HepG2 (cell line): ENCODE data around the gene PPP6R2. TPM values are rescaled to one million over a fixed set of nuclear protein-coding genes. Genes with fewer than 3 reads are reported as not detected.

Source experiments
- ATAC-seq: fragments of 200-7000 bp; cut with Tn5 transposase; 3 replicates; pipeline ENCODE4 v1.9.1; 2020; ENCODE audit warnings: mild to moderate bottlenecking, moderate library complexity
- BruUV-seq: library from RNA; stranded (reverse); fragments of 400-500 nt; replicated peaks from 2 replicates; lab custom pipeline; 2021; lab: Mats Ljungman, UMichigan
- CTCF ChIA-PET: fragments of 300-600 bp; formaldehyde crosslinking; extraction: SDS; loops from one replicate; lab custom pipeline; 2021; ENCODE audit warnings: low total read pairs, inconsistent platforms, low intra/inter-chr PET ratio; lab: Yijun Ruan, JAX
- POLR2A ChIA-PET: fragments of 350-600 bp; sonication (Branson Sonifier 250); formaldehyde crosslinking; loops from one replicate; lab custom pipeline; 2020; ENCODE audit warnings: antibody characterized with exemption, inconsistent platforms; lab: Yijun Ruan, JAX
- DNase-seq: peaks from one replicate; pipeline ENCODE4 v3.0.0-alpha.2; 2015; ENCODE audit warnings: low spot score
- FAIRE-seq: peaks from 3 replicates; lab custom pipeline; 2011; peaks lifted over from hg19 to GRCh38; lab: Jason Lieb, UNC
- H2AFZ ChIP-seq: one replicate; pipeline ENCODE4 v1.6.1; 2011; ENCODE audit warnings: low read length, inconsistent platforms
- H3K27ac ChIP-seq: fragments of 300-600 bp; 3 replicates; pipeline ENCODE4 v1.8.0; 2011; ENCODE audit warnings: mixed run types, mild to moderate bottlenecking, mixed read lengths, low read length, inconsistent platforms; ENCODE audit not compliant: insufficient read depth; ENCODE audit errors: extremely low read length
- H3K27me3 ChIP-seq, 2 experiments: fragments of 200-600 bp in 1 of 2; 2 replicates in 1 of 2; 3 replicates in 1 of 2; pipeline versions ENCODE4 v1.6.0 to v1.8.0; 2011; ENCODE audit warnings: low read length in 2 of 2, mild to moderate bottlenecking in 2 of 2, moderate library complexity in 2 of 2, inconsistent platforms in 1 of 2; ENCODE audit not compliant: insufficient read depth in 2 of 2, control insufficient read depth in 1 of 2
- H3K36me3 ChIP-seq, 2 experiments: fragments of 200-600 bp in 1 of 2; replicated peaks in 1 of 2; 2 replicates in 1 of 2; 3 replicates in 1 of 2; pipeline versions ENCODE4 v1.5.1 to v1.8.0; 2011; ENCODE audit warnings: low read length in 2 of 2, inconsistent platforms in 1 of 2; ENCODE audit not compliant: insufficient read depth in 2 of 2, control insufficient read depth in 1 of 2
- H3K4me1 ChIP-seq: 2 replicates; pipeline ENCODE4 v1.5.1; 2012; ENCODE audit warnings: low read length, inconsistent platforms; ENCODE audit not compliant: insufficient read depth
- H3K4me2 ChIP-seq: 2 replicates; pipeline ENCODE4 v1.6.0; 2011; ENCODE audit warnings: low read depth, low read length, inconsistent platforms
- H3K4me3 ChIP-seq, 3 experiments: fragments of 200-600 bp in 1 of 3; sonication (generic), shearing (Covaris generic) in 1 of 3; replicated peaks in 1 of 3; 2 replicates each; pipeline ENCODE4 v1.5.1; 2011 to 2016; ENCODE audit warnings: low read length in 3 of 3, inconsistent platforms in 2 of 3, low read depth in 2 of 3, mild to moderate bottlenecking in 2 of 3, control low read depth in 1 of 3, mixed read lengths in 1 of 3; ENCODE audit not compliant: insufficient read depth in 1 of 3
- H3K79me2 ChIP-seq: one replicate; pipeline ENCODE4 v1.6.1; 2011; ENCODE audit warnings: low read length, inconsistent platforms; ENCODE audit not compliant: insufficient read depth
- H3K9ac ChIP-seq: 2 replicates; pipeline ENCODE4 v1.6.0; 2011; ENCODE audit warnings: mild to moderate bottlenecking, low read depth, low read length, inconsistent platforms; ENCODE audit not compliant: insufficient read depth
- H3K9me3 ChIP-seq: 2 replicates; pipeline ENCODE4 v1.5.1; 2012; ENCODE audit warnings: mild to moderate bottlenecking, low read length
- H4K20me1 ChIP-seq: 2 replicates; pipeline ENCODE4 v1.6.0; 2011; ENCODE audit warnings: inconsistent platforms, mild to moderate bottlenecking, low read length, moderate library complexity; ENCODE audit not compliant: insufficient read depth
- ERF ChIP-seq: IDR thresholded peaks from 2 replicates; pipeline ENCODE4 v1.6.1; 2018; ENCODE audit warnings: missing biosample characterization, missing genetic modification reagents
- HNF1B ChIP-seq: sonication (generic); formaldehyde crosslinking; IDR thresholded peaks from 2 replicates; pipeline ENCODE4 v1.5.1; 2020; ENCODE audit warnings: mild to moderate bottlenecking, moderate library complexity, missing genetic modification reagents
- IKZF5 ChIP-seq: IDR thresholded peaks from 2 replicates; pipeline ENCODE4 v1.6.1; 2018; ENCODE audit warnings: missing genetic modification reagents, mild to moderate bottlenecking, missing compliant biosample characterization
- KLF16 ChIP-seq, 2 experiments: sonication (generic) in 1 of 2; formaldehyde crosslinking in 1 of 2; IDR thresholded peaks; 2 replicates each; pipeline versions ENCODE4 v1.6.1 to v1.8.0; 2016 to 2023; ENCODE audit warnings: missing genetic modification reagents in 2 of 2, missing compliant biosample characterization in 1 of 2
- MAFF ChIP-seq: IDR thresholded peaks from 2 replicates; pipeline ENCODE4 v1.6.1; 2011; ENCODE audit warnings: low read depth, low read length, improper control_type of control experiment
- MAFK ChIP-seq, 2 experiments: IDR thresholded peaks in 1 of 2; conservative IDR thresholded peaks in 1 of 2; 2 replicates each; pipeline ENCODE4 v1.6.1; 2011; ENCODE audit warnings: improper control_type of control experiment in 2 of 2, low read length in 2 of 2
- NFIB ChIP-seq: sonication (generic); formaldehyde crosslinking; IDR thresholded peaks from 2 replicates; pipeline ENCODE4 v1.9.0; 2021; ENCODE audit warnings: missing genetic modification reagents, mild to moderate bottlenecking, borderline replicate concordance
- PATZ1 ChIP-seq: sonication (generic); formaldehyde crosslinking; IDR thresholded peaks from 2 replicates; pipeline ENCODE4 v1.4.0; 2020; ENCODE audit warnings: missing genetic modification reagents
- PHF21A ChIP-seq: sonication (generic); formaldehyde crosslinking; IDR thresholded peaks from 2 replicates; pipeline ENCODE4 v1.5.0; 2020; ENCODE audit warnings: mild to moderate bottlenecking, missing genetic modification reagents
- RBM39 ChIP-seq: fragments of 200-400 bp; formaldehyde crosslinking; IDR thresholded peaks from one replicate; pipeline ENCODE4 v1.6.1; 2018; ENCODE audit warnings: antibody characterized with exemption, mild to moderate bottlenecking, low read depth, low read length; ENCODE audit not compliant: poor library complexity, severe bottlenecking
- SIN3A ChIP-seq: IDR thresholded peaks from 2 replicates; pipeline ENCODE4 v1.6.1; 2011; ENCODE audit warnings: low read depth, mild to moderate bottlenecking, control low read depth, low read length, borderline replicate concordance
- SPEN ChIP-seq: sonication (generic); formaldehyde crosslinking; IDR thresholded peaks from 2 replicates; pipeline ENCODE4 v1.5.1; 2020; ENCODE audit warnings: low read depth, mild to moderate bottlenecking, missing genetic modification reagents
- SRY ChIP-seq: sonication (generic); formaldehyde crosslinking; IDR thresholded peaks from 2 replicates; pipeline ENCODE4 v1.8.0; 2022; ENCODE audit warnings: mild to moderate bottlenecking, missing genetic modification reagents
- TAF1 ChIP-seq: sonication (generic); formaldehyde crosslinking; IDR thresholded peaks from 2 replicates; pipeline ENCODE4 v1.4.0; 2020; ENCODE audit warnings: missing genetic modification reagents
- ZNF274 ChIP-seq: sonication (generic); formaldehyde crosslinking; IDR thresholded peaks from 2 replicates; pipeline ENCODE4 v1.5.1; 2020; ENCODE audit warnings: mild to moderate bottlenecking, missing genetic modification reagents
- ZNF501 ChIP-seq: sonication (generic); formaldehyde crosslinking; IDR thresholded peaks from 2 replicates; pipeline ENCODE4 v1.5.1; 2020; ENCODE audit warnings: mild to moderate bottlenecking, moderate library complexity, missing genetic modification reagents
- ZNF558 ChIP-seq: sonication (generic); formaldehyde crosslinking; IDR thresholded peaks from 2 replicates; pipeline ENCODE4 v1.9.0; 2022; ENCODE audit warnings: mild to moderate bottlenecking, missing genetic modification reagents, borderline replicate concordance
- ZNF749 ChIP-seq: sonication (generic); formaldehyde crosslinking; IDR thresholded peaks from 2 replicates; pipeline ENCODE4 v1.8.0; 2022; ENCODE audit warnings: mild to moderate bottlenecking, missing genetic modification reagents, moderate library complexity, borderline replicate concordance
- WGBS: methylation state at CpG from one replicate; pipeline ENCODE4 v1.1.6; 2017; ENCODE audit warnings: low lambda C conversion rate; 5-methylcytosine and 5-hydroxymethylcytosine counted together
- in situ Hi-C: cut with HindIII; loops from 2 replicates; pipeline ENCODE4 v1.10.0; 2017; ENCODE audit warnings: low pct_unique_long_range_greater_than_20kb; ENCODE audit not compliant: extremely low pct_ligation_motif_present
- intact Hi-C: fragments of 100-400 bp; cut with micrococcal nuclease; formaldehyde crosslinking; loops from one replicate; pipeline ENCODE4 v1.10.0; 2022; ENCODE audit not compliant: unreplicated experiment
- polyA plus RNA-seq, 8 experiments: library from polyadenylated mRNA; depleted of rRNA in 3 of 8; stranded (reverse) in 7 of 8; unstranded in 1 of 8; fragments of >200 nt; fragmentation: Illumina TruSeq in 4 of 8; extraction: Trizol in 4 of 8; gene quantifications; 2 replicates each; pipeline versions ENCODE4 v1.2.1 to v1.2.3, GENCODE V29; 2011 to 2016; ENCODE audit warnings: low read depth in 4 of 8, missing spikeins in 1 of 8, mixed read lengths in 1 of 8; ENCODE audit not compliant: insufficient read depth in 1 of 8
- total RNA-seq, 5 experiments: library from RNA; depleted of rRNA; stranded (reverse); fragments of >200 nt; fragmentation: Illumina TruSeq; extraction: Trizol; gene quantifications; 2 replicates each; pipeline ENCODE4 v1.2.3, GENCODE V29; 2016; ENCODE audit warnings: low read depth in 1 of 5

Gene PPP6R2
- total and polyA plus RNA-seq, 2 of the 13 experiments (the other 11 are each of a cell fraction or from before 2014, with no cell fraction given) = 55.0 to 102 TPM

GRCh38 chr22:50305923-50306566, 37.1 kb upstream of the PPP6R2 start:
- Histone ChIP-seq H3K9ac (peak overlapping the region; percentile 90), H3K4me2 (peak overlapping the region; percentile 90), H3K9me3 (no peaks in the 10 kb centered on the region), H3K4me3 (peak overlapping the region; percentile 90 to 95 (median 95)), H3K36me3 (peaks cover 0 to 2% of the 10 kb centered on the region in 2 experiments; a peak in 1 of 5 replicates), H4K20me1 (no peaks in the 10 kb centered on the region; the same call in 1 of the 2 replicates), H2AFZ (no peak overlapping the region), H3K27me3 (no peaks in the 10 kb centered on the region), H3K79me2 (peaks cover 56% of the 10 kb centered on the region), H3K27ac (peak overlapping the region; percentile 67), H3K4me1 (peaks cover 82% of the 10 kb centered on the region)
- intact Hi-C loops (no loop called here), in situ Hi-C loops (no loop called here)
- TSS peak; percentile 74 for BruUV-seq
- DNase-seq = no peak
- POLR2A ChIA-PET = interaction anchor here (0.9 to 6.7 kb wide), 8 partner anchors 9 to 167 kb away, joined by 3 to 126 read pairs (median 7); partner anchors contain the start of gene MAPK12
- 0% methylated on average over 6 of the region's 21 CpGs for WGBS
- CTCF ChIA-PET = interaction anchor here (1.4 kb wide), 1 partner anchor 30 kb away, joined by 4 read pairs; no protein-coding TSS in a partner anchor
- FAIRE-seq = peak; percentile 26
- no peak for ATAC-seq
- 0 out of 2 replicates have a peak, but pooled peaks have one; percentile 41 for TF ChIP-seq PATZ1
- TF ChIP-seq IKZF5 (CRISPR knock-in tag) = peak; percentile 42; the same call in 1 of the 2 replicates
- TF ChIP-seq ZNF501 (CRISPR knock-in tag) = peak; percentile 0; the same call in 1 of the 2 replicates
- no peak for TF ChIP-seq ZNF749 (CRISPR knock-in tag)
- 0 out of 2 replicates have a peak, but pooled peaks have one; percentile 32 for TF ChIP-seq ZNF558 (CRISPR knock-in tag)
- peak; percentile 57 for TF ChIP-seq PHF21A (CRISPR knock-in tag)
- peak; percentile 49; the same call in 1 of the 2 replicates for TF ChIP-seq MAFF
- TF ChIP-seq SPEN (CRISPR knock-in tag) = peak; percentile 47; the same call in 1 of the 2 replicates
- TF ChIP-seq KLF16 (CRISPR knock-in tag; IDR thresholded peaks at IDR 0.05) = 0 out of 4 replicates have a peak, but pooled peaks of 1 of the 2 experiments have one; percentile 19
- TF ChIP-seq ZNF274 = no peak
- TF ChIP-seq HNF1B = 0 out of 2 replicates have a peak, but pooled peaks have one; percentile 14
- peak; percentile 45 for TF ChIP-seq RBM39
- TF ChIP-seq SRY = 0 out of 2 replicates have a peak, but pooled peaks have one; percentile 17
- TF ChIP-seq MAFK (conservative IDR thresholded peaks at IDR 0.05 in 1 of 2, IDR thresholded peaks at IDR 0.05 in 1 of 2; ENCODE audit: low read length in 2 of 2) = peak; percentile 68 to 70
- no peak for TF ChIP-seq SIN3A
- TF ChIP-seq NFIB (CRISPR knock-in tag) = no peak
- peak; percentile 56 for TF ChIP-seq TAF1 (CRISPR knock-in tag)
- TF ChIP-seq ERF = 0 out of 2 replicates have a peak, but pooled peaks have one; percentile 34
